Activated CD8-positive, alpha-beta T cell treated with anti-CD3 and anti-CD28 coated beads, Interleukin-2, amount 10 ng/mL, durations not matched to agents 7 days and 5 days (primary cell): Measurements from ENCODE around the gene EPHA6. TPM values are rescaled to one million over a fixed set of nuclear protein-coding genes. Genes with fewer than 3 reads are reported as not detected.

Experiments
- ATAC-seq: fragments of 150-1000 bp; cut with Tn5 transposase; one replicate; pipeline ENCODE4 v1.10.0; 2021; ENCODE audit warnings: moderate library complexity
- CTCF ChIA-PET: fragments of 350-600 bp; sonication (Branson Sonifier 250); formaldehyde crosslinking; loops from one replicate; lab custom pipeline; 2021; ENCODE audit warnings: antibody characterized with exemption; lab: Charles Lee
- POLR2A ChIA-PET: fragments of 350-600 bp; sonication (Branson Sonifier 250); formaldehyde crosslinking; loops from one replicate; lab custom pipeline; 2021; ENCODE audit warnings: antibody characterized with exemption; lab: Charles Lee
- DNase-seq: peaks from one replicate; pipeline ENCODE4 v3.0.0-alpha.2; 2020
- H3K27ac Mint-ChIP-seq: one replicate; pipeline ENCODE4 v1.8.0; 2021; ENCODE audit warnings: mild to moderate bottlenecking, mixed read lengths
- H3K27me3 Mint-ChIP-seq: one replicate; pipeline ENCODE4 v1.8.0; 2021; ENCODE audit warnings: low read depth, mixed read lengths
- H3K36me3 Mint-ChIP-seq: one replicate; pipeline ENCODE4 v1.8.0; 2021; ENCODE audit warnings: low read depth, mixed read lengths
- H3K4me1 Mint-ChIP-seq: one replicate; pipeline ENCODE4 v1.8.0; 2021; ENCODE audit warnings: low read depth, mixed read lengths
- H3K4me3 Mint-ChIP-seq: one replicate; pipeline ENCODE4 v1.8.0; 2021; ENCODE audit warnings: mild to moderate bottlenecking, mixed read lengths
- H3K9me3 Mint-ChIP-seq: one replicate; pipeline ENCODE4 v1.8.0; 2022; ENCODE audit warnings: mixed read lengths; ENCODE audit not compliant: insufficient read depth
- total RNA-seq, 2 experiments: library from RNA; stranded (reverse); gene quantifications; one replicate each; pipeline ENCODE4 v1.2.3, GENCODE V29; 2021

EPHA6 gene
- total RNA-seq, 2 experiments from 2014 or later = not detected

DNA sequence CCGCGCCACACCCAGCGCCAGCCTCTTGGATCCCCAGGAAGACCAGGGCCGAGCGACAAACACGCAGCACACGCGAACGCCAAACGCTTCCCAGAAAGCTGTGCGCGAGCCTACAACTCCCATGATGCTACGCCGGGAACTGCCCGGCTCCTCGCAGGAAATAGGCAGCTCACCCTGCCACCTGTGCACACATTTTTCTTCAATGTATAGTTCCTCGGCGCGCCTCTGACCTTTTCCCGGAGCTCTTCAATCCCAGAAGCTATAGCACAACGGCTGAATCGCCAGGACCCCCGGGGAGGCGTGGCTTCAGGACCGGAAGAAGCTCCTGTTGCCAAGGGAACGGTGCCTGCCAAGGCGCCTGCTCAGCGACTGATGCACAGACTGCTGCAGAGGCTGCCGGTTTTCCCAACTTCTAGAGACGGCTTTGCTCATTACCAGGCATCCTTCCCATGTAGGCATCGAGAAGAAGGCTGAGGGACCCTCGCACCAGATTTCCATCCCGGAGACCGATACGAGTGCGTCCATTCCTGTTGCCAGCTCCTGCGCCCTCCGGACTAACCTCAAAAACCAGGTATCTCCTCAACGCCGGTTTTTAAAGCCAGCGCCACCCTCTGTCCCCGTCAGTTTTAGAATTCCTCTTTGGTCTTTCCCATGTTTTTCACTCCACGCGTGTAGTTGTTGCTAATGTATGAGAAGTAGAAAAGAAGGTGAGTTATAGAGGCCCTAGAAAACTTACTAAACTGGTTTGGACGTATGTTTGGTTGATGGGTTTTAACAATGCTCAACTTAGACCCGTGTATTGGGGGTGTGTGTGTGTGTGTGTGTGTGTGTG, 950.2 kb downstream of the EPHA6 start, which contains the start of gene ARL6:
Gene ARL6, plus strand, starts transcription at position 352 of the 832 bp plus-strand sequence. CDS start 3,350 bp downstream, outside the sequence.
- peak; percentile 95 for ATAC-seq
- DNase-seq = peak; percentile 80
- Mint-ChIP-seq H3K27me3 (peaks cover 3% of the 10 kb centered on the region), H3K36me3 (no peaks in the 10 kb centered on the region), H3K4me1 (peaks cover 23% of the 10 kb centered on the region), H3K4me3 (peak within 1 kb of the TSS; percentile 98), H3K27ac (peak within 1 kb of the TSS; percentile 89), H3K9me3 (no peaks in the 10 kb centered on the region)
- ChIA-PET POLR2A (interaction anchor here (0.7 to 1.2 kb wide), 3 partner anchors 57 to 1137 kb away, joined by 3 to 5 read pairs (median 3); partner anchors contain the start of gene DCBLD2), CTCF (interaction anchor here (0.6 to 2.1 kb wide), 6 partner anchors 9 to 258 kb away, joined by 3 to 10 read pairs (median 5); partner anchors contain the start of gene RIOX2)

DNA sequence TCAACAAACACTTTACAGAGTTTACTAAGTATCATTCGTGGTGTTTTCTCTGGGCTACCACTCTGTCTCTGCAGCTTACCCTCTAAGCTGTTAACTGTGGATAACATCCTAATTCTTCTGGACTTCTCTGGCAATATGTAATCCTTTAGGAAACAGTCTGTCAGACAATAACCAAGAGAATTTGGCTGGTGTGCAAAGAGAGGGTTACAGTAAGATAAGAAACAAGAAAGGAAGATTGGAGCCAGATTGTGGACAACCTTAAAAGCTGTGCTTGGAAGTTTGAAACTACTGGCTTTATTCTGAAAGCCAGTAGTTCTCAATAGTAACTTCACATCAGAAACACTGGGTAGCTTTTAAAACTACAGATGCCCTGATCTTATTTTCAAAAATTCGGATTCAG, 950.9 kb downstream of the EPHA6 start:
- ChIA-PET POLR2A (interaction anchor here (1.1 kb wide), 1 partner anchor 1136 kb away, joined by 3 read pairs; the partner anchor contains the start of gene DCBLD2), CTCF (interaction anchor here (1.5 to 2.1 kb wide), 2 partner anchors 206 to 257 kb away, joined by 5 to 10 read pairs; partner anchors contain the start of gene RIOX2)
- no peak for DNase-seq
- peak overlapping the region; percentile 98 for H3K4me3 Mint-ChIP-seq
- H3K27ac Mint-ChIP-seq = no peak overlapping the region
- no peak for ATAC-seq
- H3K4me1 Mint-ChIP-seq = peaks cover 23% of the 10 kb centered on the region
- no peaks in the 10 kb centered on the region for H3K9me3 Mint-ChIP-seq
- H3K36me3 Mint-ChIP-seq = peaks cover under 1% of the 10 kb centered on the region
- peaks cover 3% of the 10 kb centered on the region for H3K27me3 Mint-ChIP-seq

DNA sequence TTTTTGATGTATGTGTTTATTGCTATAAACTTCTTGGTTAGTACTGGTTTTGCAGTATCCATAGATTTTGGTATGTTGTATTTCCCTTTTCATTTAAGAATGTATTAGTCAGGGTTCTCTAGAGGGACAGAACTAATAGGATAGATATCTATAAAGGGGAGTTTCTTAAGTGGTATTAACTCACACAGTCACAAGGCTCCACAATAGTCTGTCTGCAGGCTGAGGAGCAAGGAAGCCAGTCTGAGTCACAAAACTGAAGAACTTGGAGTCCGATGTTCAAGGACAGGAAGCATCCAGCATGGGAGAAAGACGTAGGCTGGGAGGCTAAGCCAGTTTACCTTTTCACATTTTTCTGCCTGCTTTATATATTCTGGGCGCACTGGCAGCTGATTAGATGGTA, 958.5 kb downstream of the EPHA6 start:
- Mint-ChIP-seq H3K4me1 (no peaks in the 10 kb centered on the region), H3K4me3 (no peak overlapping the region), H3K27me3 (no peaks in the 10 kb centered on the region), H3K27ac (no peak overlapping the region), H3K9me3 (no peaks in the 10 kb centered on the region), H3K36me3 (peaks cover 13% of the 10 kb centered on the region)
- POLR2A ChIA-PET = no interaction called here
- ATAC-seq = no peak
- no peak for DNase-seq
- CTCF ChIA-PET = no interaction called here

DNA sequence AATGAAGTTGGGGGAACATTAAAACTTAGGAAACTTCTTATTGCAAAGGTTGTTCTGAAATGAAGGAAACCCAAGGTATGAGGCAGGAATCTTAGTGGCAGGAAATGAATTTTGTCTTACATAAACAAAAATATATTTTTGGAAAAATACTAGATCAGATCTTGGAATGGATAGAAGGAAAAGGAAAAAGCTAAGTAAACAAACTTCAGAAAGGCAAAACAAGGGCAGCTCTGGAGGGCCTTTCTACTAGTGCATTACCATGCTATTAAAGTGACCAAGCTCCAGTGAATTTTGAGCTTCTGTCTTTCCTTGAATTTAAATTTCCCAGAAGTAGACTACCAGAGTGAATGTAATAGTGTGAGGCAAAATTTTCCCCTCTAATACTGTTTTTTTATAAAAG, 963.8 kb downstream of the EPHA6 start:
- H3K36me3 Mint-ChIP-seq = peaks cover 2% of the 10 kb centered on the region
- POLR2A ChIA-PET = no interaction called here

DNA sequence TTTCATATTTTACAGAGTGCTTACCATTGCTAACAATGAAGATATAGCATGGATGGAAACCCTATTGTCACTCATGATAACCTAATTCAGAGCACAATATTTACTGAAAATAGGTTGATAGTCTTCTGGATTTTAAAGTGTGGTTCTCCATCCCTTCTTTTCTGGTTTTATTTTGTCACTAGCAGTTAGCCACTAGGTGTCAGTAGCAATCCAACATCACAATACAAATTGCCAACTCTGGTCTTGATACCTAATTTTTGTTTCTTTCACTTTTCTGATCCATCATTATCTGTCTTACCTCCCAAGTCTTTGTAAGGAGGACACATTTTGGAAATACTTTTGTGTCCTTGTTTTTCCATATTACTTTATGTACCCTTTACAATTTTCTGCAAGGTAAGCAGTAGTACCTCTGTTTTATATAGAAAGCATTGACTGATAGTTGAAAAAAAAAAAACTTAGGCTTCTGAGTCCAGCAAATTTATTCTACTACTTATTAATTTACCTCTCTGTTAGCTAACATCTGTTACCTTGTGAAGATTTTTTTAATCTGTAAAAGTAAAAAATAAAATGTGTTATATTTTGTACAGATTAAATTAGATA, 979.1 kb downstream of the EPHA6 start:
- Mint-ChIP-seq H3K27me3 (no peaks in the 10 kb centered on the region), H3K27ac (no peak overlapping the region), H3K36me3 (no peaks in the 10 kb centered on the region), H3K4me1 (peaks cover 3% of the 10 kb centered on the region), H3K4me3 (no peak overlapping the region), H3K9me3 (no peaks in the 10 kb centered on the region)
- peak; percentile 38 for DNase-seq
- ATAC-seq = peak; percentile 60
- ChIA-PET CTCF (interaction anchor here (0.7 to 4.8 kb wide), 7 partner anchors 20 to 233 kb away, joined by 3 to 68 read pairs (median 5); partner anchors contain the start of gene CRYBG3), POLR2A (no interaction called here)

More for the DNA sequence above, 963.8 kb downstream of the EPHA6 start:
- no peak overlapping the region for H3K4me3 Mint-ChIP-seq
- H3K27ac Mint-ChIP-seq = no peak overlapping the region
- H3K4me1 Mint-ChIP-seq = no peaks in the 10 kb centered on the region
- H3K27me3 Mint-ChIP-seq = no peaks in the 10 kb centered on the region
- ATAC-seq = no peak
- CTCF ChIA-PET = interaction anchor here (0.7 kb wide), 1 partner anchor 10 kb away, joined by 3 read pairs; no protein-coding TSS in a partner anchor
- no peak for DNase-seq
- no peaks in the 10 kb centered on the region for H3K9me3 Mint-ChIP-seq

DNA sequence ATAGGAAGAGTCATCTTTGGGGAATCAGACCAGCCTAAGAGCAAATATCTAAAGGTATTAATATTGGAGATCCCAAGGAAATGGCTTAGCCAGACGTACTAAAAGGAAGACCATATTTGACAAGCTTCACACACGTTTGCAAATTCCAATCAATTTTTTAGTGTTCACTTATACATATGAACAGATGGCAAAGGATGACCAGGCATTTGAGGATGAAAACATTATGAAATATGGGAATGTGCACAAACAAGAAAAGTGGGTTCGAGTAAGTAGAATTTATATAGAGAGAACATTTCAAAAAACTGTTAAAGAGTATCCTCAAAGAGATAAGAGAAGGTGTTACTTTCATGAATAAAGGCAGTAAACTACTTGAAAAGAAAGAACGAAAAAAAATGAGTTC, 981.6 kb downstream of the EPHA6 start:
- no peaks in the 10 kb centered on the region for H3K27me3 Mint-ChIP-seq
- H3K4me3 Mint-ChIP-seq = no peak overlapping the region
- no peak overlapping the region for H3K27ac Mint-ChIP-seq
- no peak for DNase-seq
- H3K9me3 Mint-ChIP-seq = no peaks in the 10 kb centered on the region
- no peaks in the 10 kb centered on the region for H3K36me3 Mint-ChIP-seq
- POLR2A ChIA-PET = no interaction called here
- CTCF ChIA-PET = interaction anchor here (1.6 to 4.8 kb wide), 3 partner anchors 176 to 231 kb away, joined by 4 to 68 read pairs (median 5); no protein-coding TSS in a partner anchor
- H3K4me1 Mint-ChIP-seq = peaks cover 3% of the 10 kb centered on the region
- no peak for ATAC-seq
